CD4-positive, alpha-beta T cell treated with Interleukin-1 beta for 1 hour (primary cell): ENCODE data around the gene METTL14.

Experiments used
- DNase-seq, 2 donors: peaks; one replicate each; pipeline ENCODE4 v3.0.0-alpha.2; 2020 to 2022

The METTL14 gene

DNA sequence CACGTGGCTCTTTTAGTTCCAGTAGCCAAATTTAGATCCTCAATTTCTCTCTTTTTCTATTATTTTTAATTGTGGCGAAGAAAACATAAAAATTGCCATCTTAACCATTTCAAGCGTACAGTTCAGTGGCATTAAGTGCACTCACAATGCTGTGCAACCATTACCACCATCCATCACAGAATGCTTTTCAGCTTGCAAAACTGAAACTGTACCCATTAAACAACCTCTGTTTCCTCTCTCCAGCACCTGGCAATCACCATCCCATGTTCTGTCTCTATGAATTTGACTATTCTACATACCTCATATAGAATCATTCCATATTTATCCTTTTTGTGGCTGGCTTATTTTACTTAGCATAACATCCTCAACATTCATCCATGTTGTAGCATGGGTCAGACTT is 74.9 kb downstream of the METTL14 start:
- DNase-seq = no peak

DNA sequence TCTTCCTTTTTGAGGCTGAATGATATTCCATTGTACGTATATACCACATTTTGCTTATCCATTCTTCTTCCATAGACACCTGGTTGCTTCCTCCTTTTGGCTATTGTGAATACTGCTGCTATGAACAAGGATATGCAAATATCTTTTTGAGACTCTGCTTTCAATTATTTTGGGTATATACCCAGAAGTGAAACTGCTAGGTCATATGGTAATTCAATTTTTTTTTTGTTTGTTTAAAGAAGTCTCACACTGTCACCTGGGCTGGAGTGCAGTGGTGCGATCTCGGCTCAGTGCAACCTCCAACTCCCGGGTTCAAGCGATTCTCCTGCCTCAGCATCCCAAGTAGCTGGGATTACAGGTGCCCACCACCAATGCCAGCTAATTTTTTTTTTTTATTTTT is 75.3 kb downstream of the METTL14 start:
- no peak for DNase-seq

DNA sequence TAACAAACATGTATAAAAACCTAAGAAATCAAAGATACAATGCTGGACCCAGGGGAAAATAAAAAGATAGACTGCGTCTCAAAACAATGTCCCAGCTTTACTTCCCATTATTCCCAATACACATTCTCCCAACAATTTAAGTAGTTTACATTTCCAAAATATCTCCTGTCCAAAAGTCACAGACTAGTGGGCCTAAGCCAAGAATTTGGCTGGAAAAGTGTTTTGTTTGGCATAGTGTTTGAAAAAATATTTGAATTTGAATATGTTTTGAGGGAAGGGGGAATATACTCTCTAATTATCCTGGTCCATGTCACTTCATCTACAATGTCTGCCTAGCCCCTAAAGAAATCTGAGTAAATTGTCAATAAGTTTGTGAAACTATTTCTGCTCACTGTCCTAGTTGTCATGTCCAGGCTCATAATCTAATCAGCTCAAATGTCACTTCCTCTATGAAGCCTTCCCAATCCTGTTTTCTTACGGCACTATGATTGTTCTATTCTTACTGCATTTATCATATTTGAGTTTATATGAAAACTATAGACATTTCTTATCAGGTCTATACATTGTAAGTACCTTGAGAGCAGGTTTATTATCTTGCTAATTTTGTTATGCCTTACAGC is 76.3 kb downstream of the METTL14 start:
- no peak for DNase-seq

DNA sequence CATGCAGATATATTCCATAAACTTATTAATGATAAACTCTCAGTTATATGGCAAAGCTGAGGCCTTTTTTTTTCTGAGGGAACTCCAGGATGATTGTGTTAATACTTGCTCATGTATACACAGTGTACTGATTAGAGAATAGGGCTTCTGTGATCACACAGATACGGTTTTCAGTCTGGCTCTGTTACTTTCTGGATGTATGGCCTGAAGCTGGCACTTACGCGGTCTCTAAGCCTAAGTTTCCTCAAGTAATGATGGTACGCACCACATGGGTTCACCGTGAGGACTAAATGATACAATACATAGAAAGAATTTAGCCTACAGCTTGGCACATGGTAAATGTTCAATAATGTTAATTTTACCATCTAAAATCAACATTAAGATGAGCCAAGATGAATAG is 77.0 kb downstream of the METTL14 start:
- DNase-seq = no peak

DNA sequence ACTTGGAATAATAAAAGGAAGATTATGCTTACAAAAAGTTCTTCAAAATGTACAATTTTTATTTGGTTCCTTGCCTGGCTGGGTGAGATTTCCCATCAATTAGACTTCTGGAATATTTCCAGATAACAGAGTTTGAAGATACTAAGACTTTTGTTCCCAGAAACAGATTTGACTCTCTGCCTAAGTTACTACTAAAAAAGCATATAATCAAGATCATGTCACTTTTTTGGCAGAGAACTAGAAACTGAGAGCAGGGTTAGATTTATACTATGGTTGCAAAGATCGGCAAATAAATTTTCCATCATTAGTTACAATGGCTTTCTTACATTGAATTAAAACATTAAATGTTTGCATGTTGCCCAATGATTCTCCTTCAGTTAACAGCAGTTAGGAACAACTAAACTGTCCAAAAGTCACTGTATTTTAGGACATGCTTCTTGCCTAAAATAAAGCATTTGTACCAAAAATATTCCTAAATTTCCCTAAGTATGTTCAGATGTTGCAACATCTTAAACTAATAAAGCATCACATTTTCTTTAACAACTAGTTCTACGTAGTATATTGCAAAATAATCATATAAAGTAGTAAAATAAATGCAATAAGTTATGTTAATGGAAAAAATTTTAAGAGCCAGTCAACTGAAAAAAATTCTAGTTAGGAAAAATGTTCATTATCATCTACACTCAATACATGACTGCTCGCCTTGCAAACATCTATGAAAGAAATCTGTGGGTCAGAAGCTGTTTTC is 77.7 kb downstream of the METTL14 start:
- no peak for DNase-seq
